HEK293T (cell line): ENCODE data around the gene DMD.

Source experiments
- ARNT ChIP-seq: fragments of 450-650 bp; IDR thresholded peaks from 2 replicates; pipeline ENCODE4 v1.6.1; 2017; ENCODE audit warnings: mild to moderate bottlenecking
- BHLHE40 ChIP-seq: fragments of 450-650 bp; IDR thresholded peaks from 2 replicates; pipeline ENCODE4 v1.6.1; 2016; ENCODE audit warnings: mild to moderate bottlenecking, moderate library complexity, borderline replicate concordance
- CTBP1 ChIP-seq: fragments of 450-650 bp; IDR thresholded peaks from 2 replicates; pipeline ENCODE4 v1.6.1; 2016; ENCODE audit warnings: borderline replicate concordance
- ELF4 ChIP-seq: fragments of 450-650 bp; IDR thresholded peaks from 2 replicates; pipeline ENCODE4 v1.6.1; 2017; ENCODE audit warnings: antibody characterized with exemption
- FOXA1 ChIP-seq: fragments of 450-650 bp; IDR thresholded peaks from 2 replicates; pipeline ENCODE4 v1.6.1; 2016; ENCODE audit warnings: mild to moderate bottlenecking
- FOXM1 ChIP-seq: fragments of 450-650 bp; IDR thresholded peaks from 2 replicates; pipeline ENCODE4 v1.6.1; 2017; ENCODE audit warnings: mild to moderate bottlenecking, borderline replicate concordance
- LEF1 ChIP-seq: fragments of 450-650 bp; IDR thresholded peaks from 2 replicates; pipeline ENCODE4 v1.6.1; 2017; ENCODE audit warnings: mild to moderate bottlenecking, borderline replicate concordance
- NFRKB ChIP-seq: fragments of 450-650 bp; IDR thresholded peaks from 2 replicates; pipeline ENCODE4 v1.6.1; 2016; ENCODE audit warnings: mild to moderate bottlenecking, moderate library complexity
- SP1 ChIP-seq: fragments of 450-650 bp; IDR thresholded peaks from 2 replicates; pipeline ENCODE4 v1.6.1; 2017
- TARDBP ChIP-seq: fragments of 450-650 bp; IDR thresholded peaks from 2 replicates; pipeline ENCODE4 v1.6.1; 2016

- TF ChIP-seq BHLHE40: no peak
- no peak for TF ChIP-seq SP1
- TF ChIP-seq FOXM1: no peak
- no peak for TF ChIP-seq CTBP1
- no peak for TF ChIP-seq ARNT
- TF ChIP-seq NFRKB: no peak
- no peak for TF ChIP-seq TARDBP
- TF ChIP-seq FOXA1: no peak
- TF ChIP-seq ELF4: no peak
- TF ChIP-seq LEF1: no peak
Measured at GRCh38 chrX:31521941-31522340, 1689.4 kb downstream of the DMD start.
